ENCODE measurements around the gene OBP2A. TPM values are rescaled to one million over a fixed set of nuclear protein-coding genes. Genes with fewer than 3 reads are reported as not detected.
"Not testable (repeated sequence)": the region's sequence is repeated elsewhere in the genome, so short reads cannot be mapped to it uniquely, and the experiment has no call there.

Gene OBP2A
- total and polyA plus RNA-seq, 8 donors = not detected

GRCh38 chr9:135513351-135513846 is 32.5 kb upstream of the OBP2A start:
- H3K27me3 ChIP-seq = peaks cover 0 to 28% of the 10 kb centered on the region in 2 donors
- DNase-seq (peak in 1 of 4 donors; percentile 72), ATAC-seq (no peak)
- peaks cover 0 to 4% of the 10 kb centered on the region in 2 donors for H3K9me3 ChIP-seq
- no peak overlapping the region for H3K27ac ChIP-seq
- TF ChIP-seq CTCF (IDR thresholded peaks at IDR 0.05) = no peak
- H3K36me3 ChIP-seq = no peaks in the 10 kb centered on the region
- intact Hi-C loops (cut with DNase I) = no loop called here
- no peak overlapping the region for H3K4me3 ChIP-seq
- no peaks in the 10 kb centered on the region for H3K4me1 ChIP-seq

GRCh38 chr9:135513906-135514305 is 32.0 kb upstream of the OBP2A start:
- H3K9me3 ChIP-seq; H3K4me1 ChIP-seq; ATAC-seq; H3K36me3 ChIP-seq; H3K4me3 ChIP-seq; intact Hi-C loops (cut with DNase I); H3K27ac ChIP-seq; DNase-seq: not testable (repeated sequence)
- peaks cover 0 to 31% of the 10 kb centered on the region in 2 donors for H3K27me3 ChIP-seq

- DNase-seq (peak in 1 of 4 donors; percentile 46), ATAC-seq (no peak)
- H3K36me3 ChIP-seq = no peaks in the 10 kb centered on the region
- H3K27me3 ChIP-seq = peaks cover 0 to 31% of the 10 kb centered on the region in 2 donors
- intact Hi-C loops (cut with DNase I) = no loop called here
- H3K27ac ChIP-seq = no peak overlapping the region
- no peaks in the 10 kb centered on the region for H3K9me3 ChIP-seq
- H3K4me1 ChIP-seq = no peaks in the 10 kb centered on the region
- TF ChIP-seq CTCF (IDR thresholded peaks at IDR 0.05) = no peak
- no peak overlapping the region for H3K4me3 ChIP-seq
These were observed 31.4 kb upstream of the OBP2A start for GRCh38 chr9:135514342-135515082.

GRCh38 chr9:135515083-135515951 is 30.6 kb upstream of the OBP2A start:
- no peak for TF ChIP-seq CTCF (IDR thresholded peaks at IDR 0.05)
- no peaks in the 10 kb centered on the region for H3K36me3 ChIP-seq
- no peak overlapping the region for H3K4me3 ChIP-seq
- H3K9me3 ChIP-seq = no peaks in the 10 kb centered on the region
- ATAC-seq (no peak), DNase-seq (peak in 1 of 4 donors; percentile 72)
- no peaks in the 10 kb centered on the region for H3K4me1 ChIP-seq
- peaks cover 0 to 31% of the 10 kb centered on the region in 2 donors for H3K27me3 ChIP-seq
- H3K27ac ChIP-seq = no peak overlapping the region
- intact Hi-C loops (cut with DNase I) = no loop called here

- Histone ChIP-seq H3K4me3 (no peak overlapping the region), H3K4me1 (no peaks in the 10 kb centered on the region), H3K27me3 (peaks cover 0 to 33% of the 10 kb centered on the region in 2 donors), H3K9me3 (no peaks in the 10 kb centered on the region), H3K36me3 (no peaks in the 10 kb centered on the region), H3K27ac (no peak overlapping the region)
- TF ChIP-seq CTCF (IDR thresholded peaks at IDR 0.05) = no peak
- ATAC-seq = no peak
- DNase-seq = peak in 1 of 4 donors; percentile 49
- intact Hi-C loops (cut with DNase I) = no loop called here
These were observed 29.6 kb upstream of the OBP2A start for GRCh38 chr9:135516132-135516860.

All from left lung (tissue), 10 donors.